ENCODE data around the gene CYP2C19.
"Not testable (repeated sequence)": the region's sequence is repeated elsewhere in the genome, so short reads cannot be mapped to it uniquely, and the experiment has no call there.

Gene CYP2C19

DNA sequence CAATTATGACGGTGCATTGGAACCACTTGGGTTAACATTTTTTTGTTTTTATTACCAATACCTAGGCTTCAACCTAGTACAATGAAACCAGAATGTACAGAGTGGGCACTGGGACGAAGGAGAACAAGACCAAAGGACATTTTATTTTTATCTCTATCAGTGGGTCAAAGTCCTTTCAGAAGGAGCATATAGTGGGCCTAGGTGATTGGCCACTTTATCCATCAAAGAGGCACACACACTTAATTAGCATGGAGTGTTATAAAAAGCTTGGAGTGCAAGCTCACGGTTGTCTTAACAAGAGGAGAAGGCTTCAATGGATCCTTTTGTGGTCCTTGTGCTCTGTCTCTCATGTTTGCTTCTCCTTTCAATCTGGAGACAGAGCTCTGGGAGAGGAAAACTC lies at the start of gene CYP2C19:
TSS of gene CYP2C19 (plus strand) at position 289 of the 400 bp plus-strand sequence. CDS start at position 314, 25 bp downstream.
- no peak for TF ChIP-seq ZNF274 (IDR thresholded peaks at IDR 0.05; ENCODE audit: low read depth, low read length)
- no peak within 1 kb of the TSS for H3K4me3 ChIP-seq (ENCODE audit: low read length)

DNA sequence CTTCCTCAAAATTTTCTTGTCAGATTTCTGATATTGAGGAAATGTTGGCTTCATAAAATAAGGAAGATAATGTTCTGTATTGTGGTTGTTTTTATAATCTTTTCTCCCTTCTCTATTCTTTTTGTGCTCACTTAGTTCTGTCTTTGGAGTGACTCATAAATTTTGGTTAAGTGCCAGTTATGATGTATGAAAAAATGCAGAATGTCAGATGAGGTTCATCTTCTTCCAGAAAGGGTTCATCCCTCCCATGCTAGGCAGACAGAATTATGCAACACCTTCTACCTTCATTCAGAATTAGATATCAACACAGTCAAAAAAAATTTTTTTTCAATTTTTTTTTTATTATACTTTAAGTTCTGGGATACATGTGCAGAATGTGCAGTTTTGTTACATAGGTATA lies 36.6 kb upstream of the CYP2C19 start:
- no peak for TF ChIP-seq ZNF274 (IDR thresholded peaks at IDR 0.05; ENCODE audit: low read depth, low read length)
- no peak overlapping the region for H3K4me3 ChIP-seq (ENCODE audit: low read length)

DNA sequence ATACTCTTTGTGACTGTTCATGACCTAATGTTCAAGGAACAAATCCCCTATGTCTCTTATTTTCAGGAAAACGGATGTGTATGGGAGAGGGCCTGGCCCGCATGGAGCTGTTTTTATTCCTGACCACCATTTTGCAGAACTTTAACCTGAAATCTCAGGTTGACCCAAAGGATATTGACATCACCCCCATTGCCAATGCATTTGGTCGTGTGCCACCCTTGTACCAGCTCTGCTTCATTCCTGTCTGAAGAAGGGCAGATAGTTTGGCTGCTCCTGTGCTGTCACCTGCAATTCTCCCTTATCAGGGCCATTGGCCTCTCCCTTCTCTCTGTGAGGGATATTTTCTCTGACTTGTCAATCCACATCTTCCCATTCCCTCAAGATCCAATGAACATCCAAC lies 27.3 kb upstream of the CYP2C19 start:
- no peak overlapping the region for H3K4me3 ChIP-seq (ENCODE audit: low read length)
- TF ChIP-seq ZNF274 (IDR thresholded peaks at IDR 0.05; ENCODE audit: low read depth, low read length) = no peak

DNA sequence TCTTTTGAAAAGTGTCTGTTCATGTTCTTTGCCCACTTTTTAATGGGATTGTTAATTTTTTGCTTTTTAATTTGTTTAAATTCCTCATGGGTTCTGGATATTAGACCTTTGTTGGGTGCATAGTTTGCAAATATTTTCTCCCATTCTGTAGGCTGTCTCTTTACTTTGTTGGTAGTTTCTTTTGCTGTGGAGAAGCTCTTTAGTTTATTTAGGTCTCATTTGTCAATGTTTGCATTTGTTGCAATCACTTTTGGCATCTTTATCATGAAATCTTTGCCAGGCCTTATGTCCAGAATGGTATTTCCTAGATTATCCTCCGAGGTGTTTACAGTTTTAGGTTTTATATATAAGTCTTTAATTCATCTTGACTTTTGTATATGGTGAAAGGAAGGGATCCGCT lies 23.9 kb upstream of the CYP2C19 start:
- H3K4me3 ChIP-seq (ENCODE audit: low read length) = no peak overlapping the region
- TF ChIP-seq ZNF274 (IDR thresholded peaks at IDR 0.05; ENCODE audit: low read depth, low read length) = no peak

DNA sequence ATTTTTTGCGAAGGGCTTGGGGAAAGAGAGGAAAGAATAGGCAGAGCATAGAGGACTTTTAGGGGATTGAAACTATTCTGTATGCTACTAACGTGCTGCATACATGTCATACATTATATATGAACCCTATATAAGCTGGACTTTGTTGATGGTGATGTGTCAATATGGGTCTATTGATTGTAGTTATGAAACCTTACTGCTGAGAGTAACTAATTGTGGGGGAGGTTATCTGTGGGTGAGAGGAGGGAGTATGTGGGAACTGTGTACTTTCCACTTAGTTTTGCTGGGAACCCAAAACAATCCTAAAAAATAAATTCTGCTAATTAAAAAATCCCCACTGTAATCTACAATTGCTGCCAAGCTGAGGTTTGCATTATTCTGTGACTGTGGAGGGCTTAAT lies 15.3 kb upstream of the CYP2C19 start:
- H3K4me3 ChIP-seq (ENCODE audit: low read length) = no peak overlapping the region
- no peak for TF ChIP-seq ZNF274 (IDR thresholded peaks at IDR 0.05; ENCODE audit: low read depth, low read length)

DNA sequence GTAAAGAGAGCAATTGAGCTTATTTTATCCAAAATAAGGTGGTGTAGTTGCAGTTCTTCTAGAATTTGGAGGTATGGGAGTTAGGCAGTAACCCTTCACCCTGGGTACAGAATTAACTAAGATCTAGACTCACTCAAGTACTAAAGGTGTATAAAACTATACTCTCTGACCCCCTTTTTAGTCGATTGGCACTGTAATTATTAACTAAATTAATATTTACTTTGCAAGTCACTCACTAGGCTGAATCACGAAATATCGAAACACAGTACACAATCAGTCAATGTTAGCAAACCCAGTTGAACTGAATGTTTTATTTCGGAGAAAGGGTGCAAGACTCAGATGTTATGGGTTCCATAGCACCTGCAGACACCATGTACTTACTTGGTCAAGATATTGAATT lies 14.6 kb upstream of the CYP2C19 start:
- no peak overlapping the region for H3K4me3 ChIP-seq (ENCODE audit: low read length)
- no peak for TF ChIP-seq ZNF274 (IDR thresholded peaks at IDR 0.05; ENCODE audit: low read depth, low read length)

DNA sequence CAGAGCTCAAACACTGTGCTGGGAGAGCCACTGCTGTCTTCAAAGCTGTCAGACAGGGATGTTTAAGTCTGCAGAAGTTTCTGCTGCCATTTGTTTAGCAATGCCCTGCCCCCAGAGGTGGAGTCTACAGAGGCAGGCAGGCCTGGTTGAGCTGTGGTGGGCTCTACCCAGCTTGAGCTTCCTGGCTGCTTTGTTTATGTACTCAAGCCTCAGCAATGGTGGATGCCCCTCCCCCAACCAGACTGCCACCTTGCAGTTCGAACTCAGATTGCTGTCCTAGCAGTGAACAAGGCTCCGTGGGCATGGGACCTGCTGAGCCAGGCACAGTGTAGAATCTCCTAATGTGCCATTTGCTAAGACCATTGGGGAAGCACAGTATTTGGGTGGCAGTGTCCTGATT lies 4.6 kb upstream of the CYP2C19 start:
- no peak overlapping the region for H3K4me3 ChIP-seq (ENCODE audit: low read length)
- no peak for TF ChIP-seq ZNF274 (IDR thresholded peaks at IDR 0.05; ENCODE audit: low read depth, low read length)

DNA sequence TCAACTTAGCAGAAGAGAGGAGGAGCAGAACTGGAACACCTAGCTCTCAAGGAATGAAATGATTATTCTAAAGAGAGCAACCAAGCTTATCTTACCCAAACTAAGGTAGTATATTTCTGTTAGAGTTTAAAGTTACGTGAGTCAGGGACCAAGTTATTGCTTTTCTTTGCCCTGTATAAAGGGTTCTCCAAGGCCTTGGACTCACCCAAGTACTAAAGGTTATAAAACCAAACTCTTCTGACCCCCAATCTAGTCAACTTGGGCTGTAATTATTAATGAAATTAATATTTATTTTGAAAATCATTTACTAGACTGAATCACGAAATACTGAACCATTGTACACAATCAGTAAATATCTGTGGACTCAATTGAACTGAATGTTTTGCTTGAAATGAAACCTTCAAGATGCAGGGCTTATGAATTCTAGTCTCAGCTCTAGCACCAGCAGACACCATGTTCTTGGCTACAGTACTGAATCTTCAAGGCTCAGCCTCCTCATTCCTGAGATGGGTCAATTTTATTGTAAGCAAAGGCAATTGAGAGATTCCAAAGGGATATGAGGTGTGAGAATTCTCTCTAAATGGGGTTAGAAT lies 1.8 kb upstream of the CYP2C19 start:
- no peak overlapping the region for H3K4me3 ChIP-seq (ENCODE audit: low read length)
- no peak for TF ChIP-seq ZNF274 (IDR thresholded peaks at IDR 0.05; ENCODE audit: low read depth, low read length)

DNA sequence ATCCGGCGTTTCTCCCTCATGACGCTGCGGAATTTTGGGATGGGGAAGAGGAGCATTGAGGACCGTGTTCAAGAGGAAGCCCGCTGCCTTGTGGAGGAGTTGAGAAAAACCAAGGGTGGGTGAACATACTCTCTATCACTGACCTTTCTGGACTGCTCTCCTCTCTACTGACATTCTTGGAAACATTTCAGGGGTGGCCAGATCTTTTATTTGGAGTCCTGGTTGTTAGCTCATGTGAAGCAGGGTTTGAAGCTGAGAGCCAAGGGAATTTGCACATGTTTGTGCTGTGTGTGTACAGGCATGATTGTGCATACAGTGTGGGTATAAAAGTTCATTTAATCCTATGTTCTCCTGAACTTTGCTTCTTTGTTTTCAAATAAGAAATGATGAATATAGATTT lies 12.9 kb downstream of the CYP2C19 start:
- not testable (repeated sequence) for H3K4me3 ChIP-seq (ENCODE audit: low read length)

DNA sequence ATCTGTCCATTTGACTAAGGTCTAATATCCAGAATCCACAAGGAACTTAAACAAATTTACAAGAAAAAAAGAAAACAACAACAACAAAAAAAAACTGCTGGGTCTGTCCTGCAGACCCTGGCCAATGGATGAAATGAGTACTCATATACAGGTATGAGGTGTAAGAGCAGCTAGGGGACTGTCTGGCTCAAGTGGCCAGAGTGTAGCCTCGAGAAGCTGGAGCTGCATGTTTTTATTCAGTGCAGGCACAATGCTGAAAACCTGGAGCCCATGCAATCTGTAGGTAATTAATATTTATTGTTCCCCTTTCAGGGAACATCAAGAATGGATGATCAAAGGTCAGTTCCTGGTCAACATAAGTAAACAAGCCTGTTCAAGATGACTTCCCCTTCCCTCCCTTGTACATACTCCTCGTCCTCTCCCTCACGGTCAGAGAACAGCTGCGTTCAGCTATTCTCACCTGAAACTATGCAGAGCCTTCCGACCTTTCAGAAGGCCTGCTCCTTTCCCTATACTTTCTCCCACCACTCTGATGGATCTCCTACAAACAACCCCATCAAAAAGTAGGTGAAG lies 15.5 kb downstream of the CYP2C19 start:
- no peak for TF ChIP-seq ZNF274 (IDR thresholded peaks at IDR 0.05; ENCODE audit: low read depth, low read length)
- no peak overlapping the region for H3K4me3 ChIP-seq (ENCODE audit: low read length)

DNA sequence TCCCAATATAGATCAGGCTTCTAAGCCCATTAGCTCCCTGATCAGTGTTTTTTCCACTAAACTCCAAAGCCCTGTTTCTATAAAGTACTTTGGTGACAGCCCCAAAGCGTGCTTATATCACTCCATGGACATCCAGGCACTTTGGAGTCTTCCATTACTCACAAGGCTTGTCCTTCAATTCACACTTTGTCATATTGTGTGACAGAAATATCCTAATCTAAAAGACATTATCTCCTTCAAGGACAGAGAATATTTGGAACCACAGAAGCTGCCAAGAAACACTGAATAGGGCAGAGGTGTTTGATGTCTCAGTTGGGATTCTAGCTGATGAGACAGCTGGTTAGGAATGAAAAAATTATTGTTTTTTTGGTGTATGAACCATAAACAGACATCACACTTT lies 18.4 kb downstream of the CYP2C19 start:
- H3K4me3 ChIP-seq (ENCODE audit: low read length) = no peak overlapping the region

DNA sequence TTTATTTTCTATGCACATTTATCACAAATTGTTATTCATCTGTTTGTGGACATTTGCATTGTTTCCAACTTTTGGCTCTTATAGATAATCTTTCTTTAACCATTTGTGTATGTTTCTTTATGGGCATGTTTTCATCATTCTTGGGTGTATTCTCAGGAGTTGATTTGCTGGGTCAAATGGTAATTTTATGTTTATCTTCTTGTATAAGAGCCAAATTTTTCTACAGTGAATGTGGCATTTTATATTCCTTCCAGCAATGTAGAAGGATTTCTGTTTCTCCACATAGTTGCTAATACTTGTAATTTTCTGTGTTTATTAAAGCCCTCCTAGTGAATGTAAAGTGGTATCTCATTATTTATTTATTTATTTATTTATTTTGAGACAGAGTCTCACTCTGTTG lies 21.8 kb downstream of the CYP2C19 start:
- no peak for TF ChIP-seq ZNF274 (IDR thresholded peaks at IDR 0.05; ENCODE audit: low read depth, low read length)
- H3K4me3 ChIP-seq (ENCODE audit: low read length) = no peak overlapping the region

More for the DNA sequence above, 18.4 kb downstream of the CYP2C19 start:
- no peak for TF ChIP-seq ZNF274 (IDR thresholded peaks at IDR 0.05; ENCODE audit: low read depth, low read length)

DNA sequence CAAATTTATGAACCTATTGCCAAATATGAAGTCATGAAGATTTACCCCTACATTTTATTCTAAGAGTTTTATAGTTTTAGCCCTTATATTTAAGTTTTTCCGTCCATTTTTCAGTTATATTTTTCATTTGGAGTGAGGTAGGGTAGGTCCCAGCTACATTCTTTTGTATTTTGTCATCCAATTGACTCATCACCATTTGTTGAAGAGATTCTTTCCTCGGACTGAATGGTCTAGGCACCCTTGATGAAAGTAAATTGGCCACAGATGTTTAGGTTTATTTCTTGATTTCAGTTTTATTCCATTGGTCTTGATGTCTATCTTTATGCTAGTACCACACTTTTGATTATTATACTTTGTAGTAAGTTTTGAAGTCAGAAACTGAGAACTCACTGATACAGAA lies 22.7 kb downstream of the CYP2C19 start:
- TF ChIP-seq ZNF274 (IDR thresholded peaks at IDR 0.05; ENCODE audit: low read depth, low read length) = no peak
- H3K4me3 ChIP-seq (ENCODE audit: low read length) = no peak overlapping the region

DNA sequence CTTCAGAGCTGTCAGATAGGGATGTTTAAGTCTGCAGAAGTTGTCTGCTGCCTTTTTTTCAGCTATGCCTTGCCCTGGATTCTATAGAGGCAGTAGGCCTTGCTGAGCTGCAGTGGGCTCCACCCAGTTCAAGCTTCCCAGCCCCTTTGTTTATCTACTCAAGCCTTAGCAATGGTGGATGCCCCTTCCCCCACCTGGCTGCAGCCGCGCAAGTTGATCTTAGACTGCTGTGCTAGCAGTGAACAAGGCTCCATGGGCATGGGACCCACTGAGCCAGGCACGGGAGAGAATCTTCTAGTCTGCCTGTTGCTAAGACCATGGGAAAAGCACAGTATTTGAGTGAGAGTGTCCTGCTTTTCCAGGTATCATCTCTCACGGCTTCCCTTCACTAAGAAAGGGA lies 38.1 kb downstream of the CYP2C19 start:
- not testable (repeated sequence) for H3K4me3 ChIP-seq (ENCODE audit: low read length)

DNA sequence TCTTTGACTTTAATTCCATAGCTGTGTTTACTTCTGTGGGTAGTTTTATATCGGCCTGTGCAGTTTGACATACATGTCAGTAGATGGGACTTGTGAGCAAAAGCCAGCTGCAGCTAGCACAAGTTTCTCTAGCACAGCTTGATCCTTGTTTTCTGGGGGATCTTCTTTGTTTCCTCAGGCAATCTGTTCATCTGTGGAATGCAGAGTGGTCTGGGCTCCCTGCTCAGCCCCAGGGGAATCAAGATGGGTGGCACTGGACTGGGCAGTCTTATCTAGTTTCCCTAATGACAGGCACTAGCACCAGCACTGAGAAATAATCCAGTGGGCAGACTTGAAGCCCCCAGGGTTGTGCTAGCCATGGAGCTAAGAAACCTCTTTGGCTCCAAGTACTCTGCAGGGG lies 40.8 kb downstream of the CYP2C19 start:
- no peak for TF ChIP-seq ZNF274 (IDR thresholded peaks at IDR 0.05; ENCODE audit: low read depth, low read length)
- H3K4me3 ChIP-seq (ENCODE audit: low read length) = no peak overlapping the region

DNA sequence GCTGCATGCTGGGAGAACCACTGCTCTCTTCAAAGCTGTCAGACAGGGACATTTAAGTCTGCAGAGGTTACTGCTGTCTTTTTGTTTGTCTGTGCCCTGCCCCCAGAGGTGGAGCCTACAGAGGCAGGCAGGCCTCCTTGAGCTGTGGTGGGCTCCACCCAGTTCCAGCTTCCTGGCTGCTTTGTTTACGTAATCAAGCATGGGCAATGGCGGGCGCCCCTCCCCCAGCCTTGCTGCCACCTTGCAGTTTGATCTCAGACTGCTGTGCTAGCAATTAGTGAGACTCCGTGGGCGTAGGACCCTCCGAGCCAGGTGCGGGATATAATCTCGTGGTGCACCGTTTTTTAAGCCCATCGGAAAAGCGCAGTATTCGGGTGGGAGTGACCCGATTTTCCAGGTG lies 67.5 kb downstream of the CYP2C19 start:
- not testable (repeated sequence) for H3K4me3 ChIP-seq (ENCODE audit: low read length)
